Activated CD4-positive, alpha-beta T cell treated with anti-CD3 and anti-CD28 coated beads, Interleukin-2, amount 50 U/mL, for 48 hours (primary cell): Measurements from ENCODE around the gene IGSF21.

ENCODE experiments used
- DNase-seq, 2 experiments: peaks; one replicate each; pipeline ENCODE4 v3.0.0-alpha.2; 2020

The IGSF21 gene

DNA sequence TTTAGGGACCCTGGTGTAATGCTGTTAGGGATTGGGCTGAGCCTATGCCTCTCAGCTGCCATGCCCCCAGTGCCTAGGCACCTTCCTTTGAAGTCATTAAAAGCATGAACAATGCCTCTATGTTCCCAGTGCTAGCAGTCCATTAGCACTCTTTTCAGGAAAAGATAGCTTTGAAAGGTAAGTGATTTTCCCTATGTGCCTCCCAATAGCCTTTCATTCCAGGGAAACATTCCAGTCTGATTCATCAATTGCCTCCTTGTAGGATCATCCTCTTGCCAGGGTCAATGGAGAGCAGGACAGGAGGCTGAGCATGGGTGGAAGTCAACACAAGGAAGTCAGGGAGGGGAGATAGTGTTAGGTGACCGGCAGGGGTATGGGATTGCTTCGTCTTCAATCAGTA, 8.6 kb upstream of the IGSF21 start:
- no peak for DNase-seq

DNA sequence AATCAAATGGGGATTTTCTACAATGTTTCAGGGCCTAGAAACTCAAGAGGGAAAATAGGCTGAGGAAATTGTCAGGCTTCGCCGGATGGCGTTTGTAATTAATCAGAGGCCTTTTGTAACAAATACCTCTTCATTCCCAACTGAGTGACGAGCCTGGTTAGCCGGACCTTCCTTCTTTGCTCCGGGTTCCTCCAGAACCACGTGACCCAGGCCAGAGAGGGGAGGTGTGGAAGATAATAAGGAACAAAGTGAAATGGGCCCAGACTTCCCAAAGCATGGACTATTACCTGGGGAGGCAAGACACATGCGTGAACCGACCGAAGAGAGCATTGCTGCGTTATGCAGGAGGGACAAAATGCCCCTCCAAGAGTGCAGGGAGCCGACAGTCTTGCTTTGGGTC, 7.5 kb upstream of the IGSF21 start:
- no peak for DNase-seq

DNA sequence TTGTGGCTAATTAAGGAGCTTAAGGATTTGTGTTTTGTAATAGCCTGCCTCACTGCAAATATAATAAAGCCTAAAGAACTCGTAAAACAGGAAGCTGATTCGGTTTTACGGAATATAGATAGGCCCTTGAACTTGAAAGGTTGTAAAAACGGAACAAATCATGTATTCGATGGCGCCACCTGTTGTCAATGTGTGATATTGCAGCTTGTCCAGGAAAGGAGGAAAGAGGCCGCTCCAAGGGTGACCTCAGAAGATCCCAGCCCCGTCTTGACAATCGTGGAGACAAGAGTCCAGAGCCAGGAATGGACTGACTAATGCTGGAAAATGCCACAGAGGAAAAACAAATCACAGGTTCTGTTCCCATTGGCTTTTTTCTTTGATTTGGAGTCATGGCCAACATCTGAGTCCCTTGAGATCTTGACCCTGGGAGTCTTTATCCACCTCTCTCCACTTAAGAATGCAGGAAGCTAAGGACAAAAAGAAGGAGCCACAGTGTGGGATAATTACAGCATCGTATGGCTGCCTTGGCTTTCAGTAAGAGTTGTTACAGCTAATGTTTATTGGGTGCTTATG, 7.0 kb upstream of the IGSF21 start:
- peak; percentile 56 to 64 for DNase-seq

DNA sequence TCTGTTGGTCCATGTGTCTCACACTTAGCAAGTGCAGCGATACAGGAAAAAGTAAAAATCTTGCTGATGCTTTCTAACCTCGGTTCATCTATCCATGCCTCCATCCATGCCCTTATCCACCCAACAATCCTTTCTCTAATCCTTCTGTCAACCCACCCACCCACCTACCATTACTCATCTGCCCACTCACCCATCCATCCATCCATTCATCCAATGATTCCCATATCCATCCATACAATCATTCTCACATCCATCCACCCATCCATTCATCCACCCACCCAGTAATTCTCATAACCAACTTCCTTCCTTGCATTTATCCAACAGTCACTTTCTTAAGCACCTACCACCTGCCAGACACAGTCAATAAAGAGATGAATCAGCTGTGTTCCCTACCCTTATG, 6.1 kb upstream of the IGSF21 start:
- no peak for DNase-seq

DNA sequence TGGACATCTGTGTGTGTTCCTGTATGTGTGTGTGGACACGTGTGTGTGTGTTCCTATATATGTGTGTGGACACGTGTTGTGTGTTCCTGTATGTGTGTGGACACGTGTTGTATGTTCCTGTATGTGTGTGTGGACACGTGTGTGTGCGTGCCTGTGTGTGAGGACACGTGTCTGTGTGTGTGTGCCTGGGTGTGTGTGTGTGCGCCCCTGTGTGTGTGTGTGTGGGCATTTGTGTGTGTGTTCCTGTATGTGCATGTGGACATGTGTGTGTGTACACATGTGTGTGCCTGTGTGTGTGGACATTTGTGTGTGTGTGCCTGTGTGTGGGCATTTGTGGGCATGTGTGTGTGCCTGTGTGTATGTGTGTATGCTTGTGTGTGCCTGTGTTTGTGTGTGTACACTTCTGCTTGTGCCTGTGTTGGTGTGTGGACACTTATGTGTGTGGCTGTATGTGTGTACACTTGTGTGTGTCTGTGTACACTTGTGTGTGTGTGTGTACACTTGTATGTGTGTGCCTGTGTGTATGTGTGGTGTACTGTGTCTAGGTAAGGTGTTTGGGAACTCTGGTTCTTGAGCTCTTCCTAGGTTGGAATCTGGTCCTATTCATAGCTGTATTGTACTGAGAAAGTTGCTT, 3.7 kb upstream of the IGSF21 start:
- DNase-seq = no peak

DNA sequence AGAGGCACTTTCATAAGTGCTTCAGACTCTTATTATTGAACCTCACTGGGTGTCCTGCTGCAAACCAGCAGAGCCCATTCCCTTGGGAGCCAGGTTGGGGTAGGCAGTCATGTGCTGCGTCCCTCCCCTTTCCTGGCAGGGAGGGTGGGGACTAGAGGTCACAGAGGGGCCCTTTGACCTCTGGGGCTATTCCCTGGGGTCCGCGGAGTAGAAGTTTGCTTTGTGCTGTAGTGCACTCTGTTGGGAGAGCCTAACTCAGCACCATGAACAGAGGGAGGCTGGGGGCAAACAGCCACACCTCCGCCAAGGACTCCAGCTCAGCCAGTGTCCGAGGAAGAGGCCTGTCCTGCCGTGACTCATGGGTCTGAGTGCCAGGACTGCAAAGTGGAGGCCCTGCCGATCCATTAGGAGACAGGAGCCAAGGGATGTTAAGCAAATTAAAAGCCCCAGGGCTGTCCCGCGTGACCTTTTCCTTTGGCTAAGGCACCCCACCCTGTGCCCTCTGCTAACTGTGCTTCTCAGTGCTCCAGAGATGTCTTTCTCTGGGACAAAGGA, 3.0 kb upstream of the IGSF21 start:
- DNase-seq = no peak

DNA sequence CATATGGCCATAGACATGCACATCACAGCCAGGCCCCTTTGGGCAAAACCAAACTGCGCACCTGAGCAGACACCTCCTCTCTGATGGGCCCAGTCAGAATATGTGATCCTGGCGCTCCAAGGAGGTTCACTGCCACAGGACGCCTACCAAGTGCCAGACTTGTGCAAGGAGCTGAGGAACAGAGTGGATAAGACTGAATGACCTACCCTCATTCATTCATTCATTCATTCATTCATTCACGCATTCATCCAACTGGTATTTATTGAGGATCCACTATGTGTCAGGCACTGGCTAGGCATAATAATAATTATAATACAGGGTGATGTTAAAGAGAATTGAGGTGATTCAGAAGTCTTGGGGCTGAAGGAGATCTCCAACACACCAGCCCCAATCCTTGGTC, 2.4 kb upstream of the IGSF21 start:
- DNase-seq = no peak

DNA sequence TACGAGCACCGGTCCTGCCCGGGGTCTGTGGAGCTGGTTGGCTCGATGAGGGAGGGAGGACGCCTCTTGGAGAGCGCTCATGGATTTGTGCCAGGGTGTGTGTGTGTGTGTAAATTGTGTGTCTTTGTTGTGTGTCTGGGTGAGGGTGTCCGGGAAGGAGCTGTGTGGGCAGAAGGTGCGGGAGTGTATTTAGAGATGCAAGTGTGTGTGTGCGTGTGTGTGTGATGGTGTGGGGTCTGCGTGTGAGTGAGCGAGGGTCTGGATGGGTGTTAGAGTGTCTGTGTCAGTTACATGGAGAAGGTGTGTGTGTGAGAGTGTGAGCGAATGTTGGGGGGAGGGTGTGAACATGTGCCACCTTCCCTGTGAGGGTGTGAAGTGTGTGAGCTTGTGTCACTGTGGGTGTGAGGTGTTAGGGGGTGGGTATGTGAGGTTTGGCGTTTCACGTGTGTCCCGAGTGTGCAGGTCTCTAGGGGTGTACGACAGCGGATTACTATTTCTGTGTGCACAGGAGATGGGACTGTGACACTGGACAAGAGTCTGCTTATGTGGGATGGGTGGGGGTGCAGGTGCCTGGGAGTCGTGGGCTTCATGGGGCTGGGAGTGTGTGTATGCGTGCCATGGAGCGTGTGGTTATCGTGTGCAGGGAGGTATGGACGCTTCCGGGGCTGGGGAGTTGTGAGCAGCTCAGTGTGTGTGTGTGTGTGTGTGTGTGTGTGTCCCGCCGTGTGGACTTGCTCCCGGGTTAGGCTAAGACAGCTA, 880 bp downstream of the IGSF21 start:
- DNase-seq = no peak

DNA sequence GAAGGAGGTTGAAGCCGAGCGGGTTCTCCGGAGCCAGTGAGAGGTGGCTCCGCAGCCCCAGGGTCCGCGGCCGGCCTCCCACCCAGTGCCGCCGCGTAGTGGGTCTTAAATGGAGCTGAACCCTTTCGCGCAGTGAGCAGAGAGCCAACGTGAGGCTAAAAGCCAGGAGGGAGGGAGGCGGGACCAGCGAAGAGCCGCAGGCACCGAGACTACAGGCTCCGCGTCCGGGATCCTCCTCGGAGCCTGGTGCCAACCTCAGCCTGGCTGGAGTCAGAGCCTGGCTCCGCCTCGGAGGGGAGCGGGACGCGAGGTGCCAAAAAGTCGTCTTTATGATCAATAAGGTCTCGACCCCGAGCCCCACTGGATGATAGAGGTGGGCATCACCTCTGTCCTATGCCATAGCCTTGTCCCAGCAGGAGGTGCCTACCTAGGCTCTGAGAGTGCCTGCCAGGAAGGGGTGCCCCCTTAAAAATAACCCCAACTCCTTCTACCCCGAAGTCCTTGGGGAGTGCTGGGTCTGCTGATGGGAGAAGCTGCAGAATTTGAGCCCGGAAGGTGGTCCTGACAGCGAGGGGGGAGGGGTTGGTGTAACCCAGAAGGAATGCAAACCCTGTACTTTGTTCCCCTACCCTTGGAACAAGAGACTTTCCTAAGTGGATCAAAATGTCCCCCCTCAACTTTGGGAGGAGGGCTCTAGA, 1.6 kb downstream of the IGSF21 start:
- no peak for DNase-seq

DNA sequence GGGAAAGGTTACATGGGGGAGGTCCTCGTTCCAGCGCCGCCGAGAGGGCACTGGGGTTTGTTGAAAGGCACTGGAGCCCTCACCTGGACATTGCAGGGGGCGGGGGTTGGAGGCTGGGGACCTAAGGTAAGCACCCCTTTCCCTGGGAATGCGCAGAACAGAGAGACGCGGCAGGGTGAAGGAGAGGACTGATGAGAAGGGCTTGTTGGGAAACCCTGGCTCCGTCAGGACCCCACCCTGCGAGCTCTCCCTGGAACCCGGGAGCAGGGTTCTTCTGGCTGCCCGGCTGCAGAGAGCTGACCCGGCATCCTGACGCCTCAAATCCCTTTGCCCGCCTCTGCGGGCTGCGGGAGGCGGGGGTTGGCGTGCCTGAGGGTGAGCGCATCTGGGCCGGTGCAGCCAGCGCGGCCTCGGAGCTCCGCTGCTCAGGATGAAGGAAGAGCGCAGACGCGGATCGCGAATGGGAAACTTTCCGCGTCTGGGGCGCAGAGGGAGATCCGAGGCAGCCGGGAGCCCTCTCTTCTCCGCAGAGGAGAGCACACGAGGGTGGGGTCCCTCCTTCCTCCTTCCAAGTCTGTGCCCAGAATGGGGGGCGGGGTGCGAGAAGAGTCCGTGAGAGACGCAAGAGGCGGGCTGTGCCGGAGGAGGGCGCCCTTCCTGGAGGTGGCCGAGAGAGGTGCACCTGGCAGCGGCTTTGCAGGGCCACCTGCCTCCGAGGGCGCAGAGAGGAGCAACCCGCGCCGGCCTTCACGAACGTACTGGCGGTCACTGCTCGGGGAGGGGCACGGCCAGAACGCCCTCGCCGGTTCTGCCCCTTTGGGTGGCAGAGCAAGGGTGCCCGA, 2.4 kb downstream of the IGSF21 start:
- peak; percentile 17 to 42 for DNase-seq

DNA sequence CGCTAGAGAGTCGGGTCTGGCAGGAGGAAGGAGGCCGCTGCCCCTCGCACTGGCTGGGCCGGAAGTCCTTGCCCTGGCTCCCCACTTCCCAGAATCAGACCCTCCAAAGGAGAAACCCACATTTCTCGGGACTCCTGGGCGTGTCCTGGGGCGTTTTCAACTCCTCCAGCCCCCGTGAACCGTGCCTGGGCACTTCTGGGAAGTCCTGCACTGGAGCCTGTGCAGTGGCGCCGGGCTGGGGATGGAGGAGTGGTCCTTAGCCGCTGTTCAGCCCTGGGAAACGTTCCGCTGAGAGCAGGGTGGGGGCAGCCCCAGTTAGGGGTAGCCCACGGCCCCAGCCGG, 3.0 kb downstream of the IGSF21 start:
- no peak for DNase-seq

DNA sequence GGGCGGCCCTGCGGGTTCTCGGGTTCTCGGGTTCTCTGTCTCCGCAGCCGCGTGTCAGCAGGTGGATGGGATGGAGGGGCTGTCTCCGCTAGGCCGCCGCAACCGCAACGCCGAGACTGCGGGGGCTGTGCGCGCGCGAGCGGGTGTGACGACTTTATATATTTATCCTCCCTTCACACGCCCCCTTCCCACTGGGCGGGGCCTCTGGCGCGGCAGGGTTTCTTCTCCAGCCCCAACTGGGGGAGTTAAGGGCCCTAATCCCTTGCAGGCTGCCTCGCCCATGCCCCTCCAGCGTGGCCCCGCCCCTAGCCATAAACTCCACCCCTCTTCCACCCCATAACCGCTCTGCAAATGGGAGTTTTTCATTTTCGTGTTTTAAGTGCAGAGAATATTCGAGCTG, 3.4 kb downstream of the IGSF21 start:
- peak; percentile 3 to 18 for DNase-seq

DNA sequence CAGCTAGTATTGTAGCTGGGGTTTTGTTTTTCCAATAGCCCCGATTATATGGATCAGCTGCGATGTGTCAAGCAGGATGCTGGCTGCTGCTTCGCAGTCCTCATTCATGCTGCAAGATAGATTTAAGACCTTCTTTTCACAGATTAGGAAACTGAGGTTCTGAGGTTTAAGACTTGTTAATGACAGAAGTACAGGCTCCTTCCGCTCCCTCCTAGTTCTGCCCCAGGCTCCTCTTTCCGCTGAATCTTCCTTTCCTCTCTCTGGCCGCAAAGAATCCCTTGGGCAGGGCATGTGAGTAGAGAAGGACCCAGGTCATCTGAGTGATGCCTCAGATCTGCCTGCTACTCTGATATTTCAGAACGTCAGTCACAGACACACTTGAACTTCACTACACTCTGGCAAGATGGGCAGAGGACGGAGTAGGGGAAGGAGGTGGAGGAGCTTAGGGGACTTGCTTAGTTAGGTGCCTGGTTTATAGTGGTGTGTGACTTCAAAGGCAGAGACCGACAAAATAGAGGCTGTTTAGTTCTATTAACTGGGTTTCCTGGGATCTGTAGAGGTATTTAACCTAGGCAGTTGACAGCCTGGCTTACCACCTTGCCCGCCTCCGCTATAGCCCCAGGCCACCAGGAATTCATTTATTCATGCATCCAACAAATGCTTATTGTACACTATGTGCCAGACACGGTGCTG, 4.2 kb downstream of the IGSF21 start:
- no peak for DNase-seq

DNA sequence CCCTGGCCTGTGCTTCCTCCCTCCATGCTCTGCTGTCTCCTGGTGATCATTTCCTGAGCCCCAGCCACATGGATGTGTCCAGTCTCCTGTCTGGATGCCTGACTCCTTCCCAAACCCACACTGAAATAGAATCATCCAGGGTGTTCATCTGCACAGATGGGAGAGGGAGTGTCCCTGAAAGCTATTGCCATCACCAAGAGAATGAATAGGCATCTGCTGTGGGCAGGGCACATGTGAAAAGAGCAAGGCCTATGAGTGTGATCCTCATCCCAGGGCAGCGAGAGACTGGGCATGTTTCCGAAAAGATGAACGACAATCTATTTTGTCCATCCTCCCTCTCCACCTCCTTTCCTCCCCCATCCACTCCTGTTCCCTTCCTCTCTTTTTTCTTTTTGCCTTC, 5.0 kb downstream of the IGSF21 start:
- DNase-seq = no peak

DNA sequence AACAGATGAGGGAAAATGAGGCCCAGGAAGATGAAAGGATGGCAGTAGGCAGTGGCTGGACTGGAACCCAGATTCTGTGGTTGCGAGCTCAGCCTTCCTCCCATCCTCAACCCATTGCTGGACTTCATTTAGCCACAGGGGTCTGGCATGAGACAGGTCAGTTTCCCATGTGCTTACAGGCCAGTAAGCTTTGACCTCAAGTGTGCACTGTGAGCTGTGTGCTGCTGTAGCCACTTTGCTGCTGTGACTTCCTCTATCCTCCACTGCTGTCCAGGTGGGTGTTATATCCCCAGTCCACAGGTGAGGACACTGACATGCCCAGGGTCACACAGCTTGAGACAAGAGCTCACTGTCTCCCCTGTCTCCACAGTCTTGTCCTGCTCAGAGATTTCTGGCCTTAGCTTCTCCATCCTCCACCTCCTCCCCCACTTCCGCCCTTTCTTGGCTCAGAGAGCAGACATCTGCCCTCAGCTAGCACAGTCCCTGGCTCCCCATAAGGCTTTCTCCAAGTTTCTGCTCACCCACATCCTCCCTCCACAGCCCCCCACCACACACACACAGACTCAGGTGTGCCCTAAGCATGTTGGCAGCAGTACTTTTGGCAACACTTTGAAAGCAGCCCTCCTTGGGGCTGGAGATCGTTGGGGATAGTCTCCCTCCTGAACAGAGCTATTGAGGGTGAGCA, 7.3 kb downstream of the IGSF21 start:
- DNase-seq = no peak

DNA sequence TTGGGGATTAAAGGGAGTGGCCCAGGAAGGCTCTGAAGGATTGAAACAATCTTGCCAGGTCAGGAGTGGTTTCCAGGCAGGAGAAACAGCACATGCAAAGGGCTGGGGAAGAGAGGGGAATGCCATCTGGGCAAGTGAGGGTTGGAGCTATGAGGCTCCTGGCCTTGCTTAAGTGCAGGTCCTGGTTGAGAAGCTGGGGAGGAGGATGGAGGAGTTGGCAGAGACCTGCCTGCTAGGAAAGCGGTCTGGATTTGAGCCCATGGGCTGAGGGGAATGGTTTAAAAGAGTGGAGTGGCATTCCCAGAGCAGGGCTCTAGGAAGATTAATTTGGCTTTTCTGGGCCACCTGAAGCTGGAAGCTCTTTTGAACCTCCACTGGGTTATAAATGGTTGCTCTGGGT, 9.2 kb downstream of the IGSF21 start:
- DNase-seq = no peak

DNA sequence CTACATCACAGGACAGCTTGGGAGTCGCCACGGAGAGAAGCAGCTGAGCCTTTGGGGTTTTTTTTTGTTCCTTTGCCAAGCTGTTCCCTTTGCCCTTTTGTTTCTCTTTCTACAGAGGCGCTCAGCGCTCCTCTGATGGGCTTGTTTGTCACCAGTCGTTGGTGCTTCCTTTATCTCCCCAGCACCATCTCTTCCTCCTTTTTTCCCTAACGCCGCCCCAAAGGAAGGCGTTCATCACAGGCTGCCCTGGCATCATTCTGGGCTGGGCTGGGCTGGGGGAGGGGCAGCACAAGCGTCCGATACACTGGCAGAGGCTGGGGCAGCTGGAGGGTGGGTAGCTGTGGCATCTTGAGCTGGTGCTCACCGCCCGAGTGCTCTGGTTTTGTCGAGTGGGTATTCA, 10.5 kb downstream of the IGSF21 start:
- DNase-seq = no peak

DNA sequence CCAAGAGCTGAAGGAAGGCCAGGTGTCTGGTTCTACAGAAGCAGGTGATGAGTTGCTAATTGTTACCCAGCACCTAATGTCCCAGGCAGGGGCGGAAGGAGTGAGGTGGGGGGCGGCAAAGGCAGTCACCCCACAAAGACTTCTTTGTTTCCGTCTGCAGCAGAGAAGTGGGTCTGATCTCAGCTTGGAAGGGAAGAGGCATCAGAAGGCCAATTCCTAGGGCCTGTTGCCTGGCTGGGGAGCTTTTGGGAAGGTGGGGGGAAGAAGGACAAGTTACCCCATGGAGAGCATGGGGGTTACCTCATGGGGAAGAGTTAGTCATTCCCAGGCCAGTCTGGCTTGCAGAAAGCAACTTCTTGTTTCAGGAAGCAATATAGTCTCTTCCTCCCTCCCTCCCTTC, 10.9 kb downstream of the IGSF21 start:
- DNase-seq = no peak

DNA sequence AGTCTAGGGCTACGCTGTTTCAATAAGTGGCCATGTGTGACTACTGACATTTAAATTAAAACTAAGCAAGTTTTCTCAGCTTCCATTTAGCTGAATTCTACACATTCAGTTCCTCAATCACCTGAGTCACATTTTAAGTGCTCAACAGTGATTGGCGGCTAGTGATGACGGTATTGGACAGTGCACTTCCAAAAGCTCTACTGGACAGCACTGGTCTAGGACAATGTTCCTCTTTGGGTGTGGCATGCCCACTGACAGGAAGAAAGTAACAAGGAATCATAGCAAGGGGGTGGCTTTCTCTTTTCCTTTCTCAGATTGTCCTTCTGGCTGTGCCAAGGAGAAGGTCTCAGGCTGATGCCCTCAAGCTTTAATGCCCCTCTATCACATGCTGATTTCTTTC, 11.7 kb downstream of the IGSF21 start:
- DNase-seq = no peak

DNA sequence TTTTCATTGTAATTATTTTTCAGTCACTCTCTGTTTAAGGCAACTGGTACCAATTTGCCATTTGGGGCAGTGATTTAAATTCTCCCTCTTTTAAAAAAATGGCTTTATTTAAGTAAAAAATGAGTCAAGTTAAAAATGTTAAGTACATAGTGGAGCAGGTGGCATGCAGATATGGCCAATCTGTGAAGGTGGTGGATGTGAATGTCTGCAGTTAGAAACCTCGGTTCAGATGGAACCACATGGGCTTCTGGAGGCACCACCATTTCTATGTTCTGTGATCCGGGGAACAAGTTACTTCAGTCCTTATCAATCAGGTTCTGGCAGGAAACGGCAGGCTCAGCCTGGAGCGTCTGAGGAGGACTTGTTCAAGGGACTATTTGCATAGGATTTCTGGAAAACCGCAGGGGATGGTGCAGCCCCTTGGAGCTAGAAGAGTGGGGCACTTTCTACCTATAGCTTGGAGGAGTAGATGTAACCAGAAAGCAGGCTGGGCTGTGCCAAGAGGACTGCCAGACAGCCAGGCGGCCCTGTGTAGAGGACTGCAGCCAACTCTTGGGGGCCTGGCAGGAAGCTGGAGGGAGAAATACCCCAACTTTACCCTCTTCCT, 12.3 kb downstream of the IGSF21 start:
- no peak for DNase-seq

DNA sequence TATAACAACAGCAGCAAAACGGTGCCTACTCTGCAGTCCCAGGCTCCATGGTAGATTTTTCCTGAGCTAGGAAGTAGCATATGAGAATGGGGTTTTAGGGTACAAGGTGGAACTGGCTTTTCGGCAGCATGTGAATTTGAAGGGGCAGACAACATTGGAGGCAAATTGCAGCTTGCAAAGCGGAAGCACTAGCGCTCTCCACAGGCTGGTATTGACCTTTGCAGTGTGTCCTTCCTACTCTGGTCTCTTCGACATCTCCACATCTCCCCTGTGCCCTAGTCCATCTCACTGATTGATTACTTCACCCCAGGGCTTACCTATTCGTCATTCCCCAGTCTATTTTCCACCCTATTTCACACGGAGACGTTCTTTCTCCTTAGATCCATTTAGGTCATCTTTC, 13.0 kb downstream of the IGSF21 start:
- DNase-seq = no peak
